ENCODE data around the gene ZNF283.

Gene ZNF283

DNA sequence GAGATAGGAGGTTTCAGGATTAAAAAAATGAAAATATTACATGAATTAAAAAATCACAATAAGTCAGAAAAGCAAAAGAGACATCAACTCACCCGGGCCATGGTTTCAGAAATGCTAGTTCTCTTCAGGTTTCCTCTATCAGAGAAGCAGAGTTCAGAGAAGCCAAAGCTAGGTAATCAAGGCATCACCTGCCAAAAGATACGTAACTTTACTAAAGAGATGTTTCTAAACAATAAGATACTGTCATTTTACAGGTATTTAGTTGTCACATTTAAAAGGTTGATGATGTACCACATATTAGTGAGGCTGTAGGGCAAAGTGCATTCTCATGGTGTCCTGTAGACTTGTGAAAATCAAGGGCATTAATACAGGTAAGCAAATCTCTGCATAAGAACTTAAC is 56.7 kb downstream of the ZNF283 start, which contains the start of gene ZNF404:
Gene ZNF404, minus strand, starts transcription at position 101 of the 400 bp plus-strand sequence.
- Histone ChIP-seq H3K56ac (ENCODE audit: low read length) (no peak within 1 kb of the TSS), H2BK120ac (ENCODE audit: low read depth, low read length) (no peak within 1 kb of the TSS), H4K5ac (ENCODE audit: low read length) (no peak within 1 kb of the TSS), H3K36me3 (ENCODE audit: control insufficient read depth, insufficient read depth, low read length) (no peaks in the 10 kb centered on the region), H2BK15ac (replicated peaks; ENCODE audit: low read depth) (no peak within 1 kb of the TSS), H2BK5ac (ENCODE audit: low read length) (no peak within 1 kb of the TSS), H3K4me1 (ENCODE audit: control insufficient read depth, low read depth, low read length) (no peaks in the 10 kb centered on the region), H3K27ac (ENCODE audit: low read depth, low read length) (no peak within 1 kb of the TSS), H3K9ac (ENCODE audit: low read length) (no peak within 1 kb of the TSS), H4K8ac (ENCODE audit: low read depth, low read length) (no peak within 1 kb of the TSS), H3K4me2 (ENCODE audit: low read length) (no peak within 1 kb of the TSS), H3K18ac (ENCODE audit: low read length) (no peak within 1 kb of the TSS), H3K4ac (ENCODE audit: low read depth, low read length) (no peak within 1 kb of the TSS), H3K27me3 (ENCODE audit: insufficient read depth, low read length, poor library complexity) (no peaks in the 10 kb centered on the region), H3K23ac (ENCODE audit: low read length) (no peak within 1 kb of the TSS), H3K79me1 (ENCODE audit: low read length) (no peaks in the 10 kb centered on the region), H3K79me2 (ENCODE audit: control insufficient read depth, insufficient read depth, low read length) (no peaks in the 10 kb centered on the region), H3K4me3 (ENCODE audit: low read length) (no peak within 1 kb of the TSS), H2AK5ac (ENCODE audit: low read length) (no peak within 1 kb of the TSS)
- no CpG with 5 or more reads among the region's 2 CpGs for WGBS (ENCODE audit: extremely low coverage, insufficient coverage, low lambda C conversion rate)
- DNase-seq, result no peak

DNA sequence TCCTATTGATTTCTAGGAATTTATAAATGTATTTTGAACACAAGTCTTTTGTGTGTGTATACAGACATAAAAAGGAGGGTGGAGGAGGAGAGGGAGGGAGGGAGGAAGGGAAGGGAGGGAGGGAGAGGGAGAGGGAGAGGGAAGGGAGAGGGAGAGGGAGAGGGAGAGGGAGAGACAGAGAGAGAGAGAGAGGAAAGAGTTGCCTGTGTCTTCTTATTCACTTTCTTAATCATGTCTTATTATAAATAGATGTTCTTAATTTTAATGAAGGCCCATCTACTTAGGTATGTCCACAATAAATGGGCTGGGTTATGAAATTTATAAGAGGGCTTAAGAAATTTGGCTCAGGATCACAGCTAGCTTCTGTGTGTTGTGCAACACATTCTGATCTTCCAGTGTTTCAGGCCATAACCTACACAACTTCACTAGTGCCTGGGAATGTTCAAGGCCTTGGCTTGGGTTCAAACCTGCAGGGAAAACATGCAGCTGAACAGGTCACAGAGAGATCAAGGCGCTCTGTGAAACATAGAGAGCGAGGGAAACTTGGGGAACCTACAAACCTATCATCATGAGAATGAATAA is 68.7 kb downstream of the ZNF283 start:
- H3K36me3 ChIP-seq (ENCODE audit: control insufficient read depth, insufficient read depth, low read length), result no peaks in the 10 kb centered on the region
- no peak for DNase-seq
- no CpG with 5 or more reads among the region's 2 CpGs for WGBS (ENCODE audit: extremely low coverage, insufficient coverage, low lambda C conversion rate)

More for the DNA sequence above, 68.7 kb downstream of the ZNF283 start:
- H4K5ac ChIP-seq (ENCODE audit: low read length), result no peak overlapping the region
- H3K18ac ChIP-seq (ENCODE audit: low read length), result no peak overlapping the region
- no peak overlapping the region for H2AK5ac ChIP-seq (ENCODE audit: low read length)
- no peaks in the 10 kb centered on the region for H3K79me2 ChIP-seq (ENCODE audit: control insufficient read depth, insufficient read depth, low read length)
- no peak overlapping the region for H3K4me3 ChIP-seq (ENCODE audit: low read length)
- H2BK5ac ChIP-seq (ENCODE audit: low read length), result no peak overlapping the region
- no peak overlapping the region for H2BK120ac ChIP-seq (ENCODE audit: low read depth, low read length)
- no peaks in the 10 kb centered on the region for H3K79me1 ChIP-seq (ENCODE audit: low read length)
- no peak overlapping the region for H3K9ac ChIP-seq (ENCODE audit: low read length)
- H3K27ac ChIP-seq (ENCODE audit: low read depth, low read length), result no peak overlapping the region
- H3K4me2 ChIP-seq (ENCODE audit: low read length), result no peak overlapping the region
- H4K8ac ChIP-seq (ENCODE audit: low read depth, low read length), result no peak overlapping the region
- H3K4me1 ChIP-seq (ENCODE audit: control insufficient read depth, low read depth, low read length), result no peaks in the 10 kb centered on the region
- no peaks in the 10 kb centered on the region for H3K27me3 ChIP-seq (ENCODE audit: insufficient read depth, low read length, poor library complexity)
- no peak overlapping the region for H2BK15ac ChIP-seq (replicated peaks; ENCODE audit: low read depth)
- H3K56ac ChIP-seq (ENCODE audit: low read length), result no peak overlapping the region
- no peak overlapping the region for H3K23ac ChIP-seq (ENCODE audit: low read length)
- no peak overlapping the region for H3K4ac ChIP-seq (ENCODE audit: low read depth, low read length)

All from mesendoderm (in vitro differentiated cells).